Measurements from ENCODE around the gene MNX1. TPM values are rescaled to one million over a fixed set of nuclear protein-coding genes. Genes with fewer than 3 reads are reported as not detected.

Gene MNX1
- polyA plus RNA-seq, 1 donor from 2014 or later = not detected

DNA sequence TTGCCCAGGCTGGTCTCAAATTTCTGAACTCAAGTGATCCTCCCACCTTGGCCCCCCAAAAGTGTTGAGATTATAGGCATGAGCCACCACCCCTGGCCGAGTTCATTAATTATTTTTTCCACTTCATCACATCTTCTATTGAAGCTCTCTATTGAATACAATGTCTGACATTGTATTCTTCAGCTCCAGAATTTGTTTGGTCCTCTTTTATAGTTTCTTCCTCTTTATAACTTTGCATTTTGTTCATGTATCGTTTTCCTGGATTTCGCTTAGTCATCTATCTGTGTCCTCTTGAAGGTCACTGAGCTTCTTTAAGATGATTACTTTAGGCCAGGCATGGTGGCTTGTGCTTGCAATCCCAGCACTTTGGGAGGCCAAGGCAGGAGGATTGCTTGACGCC is 30.8 kb downstream of the MNX1 start:
- H3K27me3 ChIP-seq (ENCODE audit: insufficient read depth, low read depth, low read length) = no peaks in the 10 kb centered on the region
- no peak overlapping the region for H3K4me2 ChIP-seq (ENCODE audit: low read length)
- TF ChIP-seq REST (IDR thresholded peaks at IDR 0.05; ENCODE audit: borderline replicate concordance) (no peak), TAF1 (IDR thresholded peaks at IDR 0.05; ENCODE audit: low read depth) (no peak)
- H3F3A ChIP-seq (ENCODE audit: insufficient read depth, low read length, poor library complexity, severe bottlenecking) = no peaks in the 10 kb centered on the region
- H2AFZ ChIP-seq (ENCODE audit: low read depth, low read length) = no peak overlapping the region
- no peaks in the 10 kb centered on the region for H3K9me3 ChIP-seq (ENCODE audit: low read length)
- no peaks in the 10 kb centered on the region for H3K79me2 ChIP-seq (replicated peaks; ENCODE audit: insufficient read depth, low read length)
- H3K36me3 ChIP-seq (ENCODE audit: insufficient read depth, low read length) = no peaks in the 10 kb centered on the region
- H3K9ac ChIP-seq (ENCODE audit: low read length) = no peak overlapping the region
- no peak overlapping the region for H3K27ac ChIP-seq (ENCODE audit: low read length)
- no peaks in the 10 kb centered on the region for H3K9me2 ChIP-seq (ENCODE audit: insufficient read depth, low read length)
- no peaks in the 10 kb centered on the region for H4K20me1 ChIP-seq (ENCODE audit: insufficient read depth)
- H3K4me3 ChIP-seq (ENCODE audit: low read length) = no peak overlapping the region

DNA sequence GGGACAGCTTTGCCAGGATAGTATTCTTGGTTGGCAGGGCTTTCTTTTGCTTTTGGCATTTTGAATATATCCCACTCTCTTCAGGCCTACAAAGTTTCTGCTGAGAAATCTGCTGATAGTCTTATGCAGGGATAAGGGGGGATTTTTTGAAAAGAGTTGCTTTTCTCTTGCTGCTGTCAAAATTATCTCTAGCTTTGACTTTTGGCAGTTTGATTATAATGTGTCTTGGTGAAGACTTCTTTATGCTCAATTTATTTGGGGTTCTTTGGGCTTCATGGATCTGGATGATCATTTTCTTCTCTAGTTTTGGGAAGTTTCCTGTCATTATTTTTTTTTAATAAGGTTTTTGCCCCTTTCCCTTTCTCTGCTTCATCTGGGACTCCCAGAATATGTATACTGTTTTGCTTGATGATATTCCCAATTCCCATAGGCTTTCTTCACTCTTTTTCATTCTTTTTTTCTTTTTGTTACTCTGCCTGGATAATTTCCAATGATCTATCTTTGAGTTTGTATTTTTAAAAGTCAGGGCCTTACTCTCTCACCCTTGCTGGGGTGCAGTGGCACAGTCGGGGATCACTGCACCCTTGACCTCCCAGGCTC is 31.4 kb downstream of the MNX1 start:
- no peaks in the 10 kb centered on the region for H3F3A ChIP-seq (ENCODE audit: insufficient read depth, low read length, poor library complexity, severe bottlenecking)
- H3K27ac ChIP-seq (ENCODE audit: low read length) = no peak overlapping the region
- H3K27me3 ChIP-seq (ENCODE audit: insufficient read depth, low read depth, low read length) = no peaks in the 10 kb centered on the region
- no peaks in the 10 kb centered on the region for H3K79me2 ChIP-seq (replicated peaks; ENCODE audit: insufficient read depth, low read length)
- no peak overlapping the region for H3K4me3 ChIP-seq (ENCODE audit: low read length)
- no peaks in the 10 kb centered on the region for H3K9me2 ChIP-seq (ENCODE audit: insufficient read depth, low read length)
- TF ChIP-seq RAD21 (conservative IDR thresholded peaks at IDR 0.05) (no peak), SMC3 (conservative IDR thresholded peaks at IDR 0.05; ENCODE audit: poor library complexity) (no peak), MXI1 (conservative IDR thresholded peaks at IDR 0.05; ENCODE audit: poor library complexity, severe bottlenecking) (no peak), EP300 (conservative IDR thresholded peaks at IDR 0.05; ENCODE audit: poor library complexity, severe bottlenecking) (no peak), POLR2AphosphoS5 (IDR thresholded peaks at IDR 0.05) (no peak)
- TF ChIP-seq, protein P1, sequence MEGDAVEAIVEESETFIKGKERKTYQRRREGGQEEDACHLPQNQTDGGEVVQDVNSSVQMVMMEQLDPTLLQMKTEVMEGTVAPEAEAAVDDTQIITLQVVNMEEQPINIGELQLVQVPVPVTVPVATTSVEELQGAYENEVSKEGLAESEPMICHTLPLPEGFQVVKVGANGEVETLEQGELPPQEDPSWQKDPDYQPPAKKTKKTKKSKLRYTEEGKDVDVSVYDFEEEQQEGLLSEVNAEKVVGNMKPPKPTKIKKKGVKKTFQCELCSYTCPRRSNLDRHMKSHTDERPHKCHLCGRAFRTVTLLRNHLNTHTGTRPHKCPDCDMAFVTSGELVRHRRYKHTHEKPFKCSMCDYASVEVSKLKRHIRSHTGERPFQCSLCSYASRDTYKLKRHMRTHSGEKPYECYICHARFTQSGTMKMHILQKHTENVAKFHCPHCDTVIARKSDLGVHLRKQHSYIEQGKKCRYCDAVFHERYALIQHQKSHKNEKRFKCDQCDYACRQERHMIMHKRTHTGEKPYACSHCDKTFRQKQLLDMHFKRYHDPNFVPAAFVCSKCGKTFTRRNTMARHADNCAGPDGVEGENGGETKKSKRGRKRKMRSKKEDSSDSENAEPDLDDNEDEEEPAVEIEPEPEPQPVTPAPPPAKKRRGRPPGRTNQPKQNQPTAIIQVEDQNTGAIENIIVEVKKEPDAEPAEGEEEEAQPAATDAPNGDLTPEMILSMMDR (IDR thresholded peaks at IDR 0.05; ENCODE audit: poor library complexity, severe bottlenecking) = no peak
- no peaks in the 10 kb centered on the region for H4K20me1 ChIP-seq (ENCODE audit: insufficient read depth)
- no peak overlapping the region for H3K9ac ChIP-seq (ENCODE audit: low read length)
- H3K4me2 ChIP-seq (ENCODE audit: low read length) = no peak overlapping the region
- H2AFZ ChIP-seq (ENCODE audit: low read depth, low read length) = no peak overlapping the region
- no peaks in the 10 kb centered on the region for H3K36me3 ChIP-seq (ENCODE audit: insufficient read depth, low read length)
- no peaks in the 10 kb centered on the region for H3K9me3 ChIP-seq (ENCODE audit: low read length)

DNA sequence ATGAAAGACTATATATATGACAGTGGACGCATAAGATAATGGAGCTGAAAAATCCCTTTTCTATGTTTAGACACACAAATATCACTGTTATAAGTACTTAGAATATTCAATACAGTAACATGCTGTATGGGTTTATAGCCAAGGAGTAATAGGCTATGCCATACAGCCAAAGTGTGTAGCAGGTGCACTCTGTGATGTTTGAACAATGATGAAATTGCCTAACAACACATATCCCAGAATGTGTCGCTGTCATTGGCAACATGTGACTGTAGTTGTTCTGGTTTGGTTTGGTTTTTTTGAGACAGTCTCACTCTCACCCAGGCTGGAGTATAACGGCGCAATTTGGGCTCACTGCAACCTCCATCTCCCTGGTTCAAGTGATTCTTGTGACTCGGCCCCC is 34.8 kb downstream of the MNX1 start:
- no peaks in the 10 kb centered on the region for H3F3A ChIP-seq (ENCODE audit: insufficient read depth, low read length, poor library complexity, severe bottlenecking)
- H3K4me3 ChIP-seq (ENCODE audit: low read length) = no peak overlapping the region
- no peaks in the 10 kb centered on the region for H3K9me2 ChIP-seq (ENCODE audit: insufficient read depth, low read length)
- H3K9me3 ChIP-seq (ENCODE audit: low read length) = no peaks in the 10 kb centered on the region
- no peaks in the 10 kb centered on the region for H3K79me2 ChIP-seq (replicated peaks; ENCODE audit: insufficient read depth, low read length)
- H3K27ac ChIP-seq (ENCODE audit: low read length) = no peak overlapping the region
- no peak for TF ChIP-seq EZH2 (IDR thresholded peaks at IDR 0.05; ENCODE audit: borderline replicate concordance, insufficient read depth, low read length, poor library complexity, severe bottlenecking)
- TF ChIP-seq, protein P1 (IDR thresholded peaks at IDR 0.05; ENCODE audit: poor library complexity, severe bottlenecking) = no peak
- H3K4me2 ChIP-seq (ENCODE audit: low read length) = no peak overlapping the region
- no peaks in the 10 kb centered on the region for H3K27me3 ChIP-seq (ENCODE audit: insufficient read depth, low read depth, low read length)
- no peaks in the 10 kb centered on the region for H3K36me3 ChIP-seq (ENCODE audit: insufficient read depth, low read length)
- no peaks in the 10 kb centered on the region for H4K20me1 ChIP-seq (ENCODE audit: insufficient read depth)
- H3K9ac ChIP-seq (ENCODE audit: low read length) = no peak overlapping the region
- H2AFZ ChIP-seq (ENCODE audit: low read depth, low read length) = no peak overlapping the region

All from neural cell (in vitro differentiated cells).